GM12878 (cell line): ENCODE data around the gene NF1. TPM values are rescaled to one million over a fixed set of nuclear protein-coding genes. Genes with fewer than 3 reads are reported as not detected.
"Not testable (repeated sequence)": the region's sequence is repeated elsewhere in the genome, so short reads cannot be mapped to it uniquely, and the experiment has no call there.

ENCODE experiments used
- ATAC-seq: fragments of 200-7000 bp; cut with Tn5 transposase; 3 replicates; pipeline ENCODE4 v1.9.1; 2020; ENCODE audit warnings: mild to moderate bottlenecking, moderate library complexity
- BruUV-seq: library from RNA; stranded (reverse); fragments of 400-500 nt; replicated peaks from 2 replicates; lab custom pipeline; 2021; lab: Mats Ljungman, UMichigan
- CTCF ChIA-PET: fragments of 300-600 bp; sonication (Branson Sonifier 250); formaldehyde crosslinking; extraction: SDS; loops from one replicate; lab custom pipeline; 2021; ENCODE audit warnings: inconsistent platforms; lab: Yijun Ruan, JAX
- POLR2A ChIA-PET: fragments of 350-600 bp; formaldehyde crosslinking; extraction: SDS; loops from one replicate; lab custom pipeline; 2021; ENCODE audit warnings: inconsistent platforms; lab: Charles Lee
- RAD21 ChIA-PET: fragments of 300-600 bp; sonication (Branson Sonifier 250); formaldehyde crosslinking; loops from one replicate; lab custom pipeline; 2023; ENCODE audit warnings: antibody characterized with exemption; ENCODE audit not compliant: unreplicated experiment; lab: Charles Lee
- SMC1A ChIA-PET: fragments of 300-600 bp; sonication (Branson Sonifier 250); formaldehyde crosslinking; loops from one replicate; lab custom pipeline; 2023; ENCODE audit not compliant: unreplicated experiment, uncharacterized antibody; lab: Charles Lee
- DNase-seq: peaks from one replicate; pipeline ENCODE4 v3.0.0-alpha.2; 2011; ENCODE audit warnings: low read depth, low spot score
- FAIRE-seq: peaks from 3 replicates; lab custom pipeline; 2011; peaks lifted over from hg19 to GRCh38; lab: Jason Lieb, UNC
- H2AFZ ChIP-seq: 2 replicates; pipeline ENCODE4 v1.6.0; 2011; ENCODE audit warnings: low read depth, low read length, control low read depth; ENCODE audit not compliant: control insufficient read depth
- H3K27ac ChIP-seq: 2 replicates; pipeline ENCODE4 v1.5.1; 2011; ENCODE audit warnings: control low read depth; ENCODE audit not compliant: control insufficient read depth, insufficient read depth
- H3K27me3 ChIP-seq, 2 experiments: replicated peaks in 1 of 2; 2 replicates each; pipeline versions ENCODE4 v1.6.0 to v1.6.1; 2011; ENCODE audit warnings: low read length in 1 of 2; ENCODE audit not compliant: control insufficient read depth in 2 of 2, insufficient read depth in 2 of 2
- H3K36me3 ChIP-seq, 2 experiments: 2 replicates each; pipeline ENCODE4 v1.5.1; 2011; ENCODE audit warnings: low read length in 1 of 2; ENCODE audit not compliant: control insufficient read depth in 2 of 2, insufficient read depth in 2 of 2
- H3K4me1 ChIP-seq: 2 replicates; pipeline ENCODE4 v1.6.1; 2011; ENCODE audit warnings: mild to moderate bottlenecking, low read length, moderate library complexity, mixed read lengths; ENCODE audit not compliant: control insufficient read depth, insufficient read depth
- H3K4me2 ChIP-seq: 2 replicates; pipeline ENCODE4 v1.6.0; 2011; ENCODE audit warnings: control low read depth; ENCODE audit not compliant: control insufficient read depth, insufficient read depth
- H3K4me3 ChIP-seq: fragments of 200-600 bp; sonication (generic); 2 replicates; pipeline ENCODE4 v1.5.1; 2016
- H3K79me2 ChIP-seq: 2 replicates; pipeline ENCODE4 v1.6.0; 2011; ENCODE audit warnings: low read length; ENCODE audit not compliant: control insufficient read depth, insufficient read depth
- H3K9ac ChIP-seq: 2 replicates; pipeline ENCODE4 v1.8.0; 2011; ENCODE audit warnings: low read length, control low read depth, mixed read lengths; ENCODE audit not compliant: control insufficient read depth, insufficient read depth
- H3K9me3 ChIP-seq: replicated peaks from 3 replicates; pipeline ENCODE4 v1.5.1; 2011; ENCODE audit warnings: mild to moderate bottlenecking, low read length; ENCODE audit not compliant: control insufficient read depth, insufficient read depth
- H4K20me1 ChIP-seq: 2 replicates; pipeline ENCODE4 v1.6.0; 2011; ENCODE audit not compliant: control insufficient read depth, insufficient read depth
- BCLAF1 ChIP-seq: fragments of 450-650 bp; IDR thresholded peaks from 2 replicates; pipeline ENCODE4 v1.6.1; 2017; ENCODE audit warnings: antibody characterized with exemption, mild to moderate bottlenecking, moderate library complexity
- E4F1 ChIP-seq: fragments of 450-650 bp; IDR thresholded peaks from 2 replicates; pipeline ENCODE4 v1.6.1; 2018; ENCODE audit warnings: borderline replicate concordance, mild to moderate bottlenecking; ENCODE audit not compliant: partially characterized antibody
- ELK1 ChIP-seq: IDR thresholded peaks from 2 replicates; pipeline ENCODE4 v1.6.1; 2012; ENCODE audit warnings: low read depth, low read length, improper control_type of control experiment
- FOS ChIP-seq: IDR thresholded peaks from 3 replicates; pipeline ENCODE4 v1.6.1; 2011; ENCODE audit warnings: borderline replicate concordance; ENCODE audit not compliant: insufficient read length; ENCODE audit errors: extremely low read depth
- HCFC1 ChIP-seq: fragments of 150-350 bp; IDR thresholded peaks from 2 replicates; pipeline ENCODE4 v1.6.1; 2014; ENCODE audit warnings: low read length
- IKZF2 ChIP-seq, 2 experiments: fragments of 450-650 bp; IDR thresholded peaks; 2 replicates each; pipeline ENCODE4 v1.6.1; 2017; ENCODE audit warnings: mild to moderate bottlenecking in 2 of 2, moderate library complexity in 2 of 2
- PKNOX1 ChIP-seq: fragments of 450-650 bp; IDR thresholded peaks from 2 replicates; pipeline ENCODE4 v1.6.1; 2016; ENCODE audit warnings: mild to moderate bottlenecking
- SMC3 ChIP-seq: IDR thresholded peaks from 2 replicates; pipeline ENCODE4 v1.6.1; 2011; ENCODE audit warnings: low read length, improper control_type of control experiment, borderline replicate concordance
- SREBF2 ChIP-seq: IDR thresholded peaks from 2 replicates; pipeline ENCODE4 v1.6.1; 2012; ENCODE audit warnings: mild to moderate bottlenecking, low read length
- WGBS: methylation state at CpG from one replicate; pipeline ENCODE4 v1.1.6; 2016; ENCODE audit warnings: low lambda C conversion rate; ENCODE audit not compliant: insufficient replicate concordance, insufficient coverage; ENCODE audit errors: missing lambda C conversion rate; 5-methylcytosine and 5-hydroxymethylcytosine counted together
- in situ Hi-C: fragments of 300-500 bp; cut with MboI; formaldehyde crosslinking; loops from 9 replicates; pipeline ENCODE4 v1.14.3; 2018; ENCODE audit warnings: mixed read lengths
- intact Hi-C: fragments of 100-400 bp; cut with micrococcal nuclease; formaldehyde crosslinking; loops from one replicate; pipeline ENCODE4 v1.14.2; 2022; ENCODE audit not compliant: unreplicated experiment
- polyA plus RNA-seq, 11 experiments: library from polyadenylated mRNA; depleted of rRNA in 4 of 11; unstranded in 6 of 11; stranded (reverse) in 5 of 11; fragments of >200 nt; fragmentation: Nextera tagmentation in 4 of 11; fragmentation: Illumina TruSeq in 1 of 11; extraction: Ambion mirVana in 4 of 11; extraction: Trizol in 1 of 11; gene quantifications; 1 replicate in 1 of 11; 2 replicates in 10 of 11; pipeline versions ENCODE4 v1.2.1 to v1.2.3, GENCODE V29; 2011 to 2016; ENCODE audit warnings: inconsistent platforms in 2 of 11, missing spikeins in 2 of 11, low read depth in 1 of 11
- total RNA-seq, 4 experiments: library from RNA; depleted of rRNA in 3 of 4; stranded (reverse); fragments of >200 nt in 3 of 4; fragmentation: Illumina TruSeq in 1 of 4; extraction: Trizol in 1 of 4; gene quantifications; 2 replicates each; pipeline versions ENCODE4 v1.2.1 to v1.2.3, GENCODE V29; 2013 to 2021

The NF1 gene
- total and polyA plus RNA-seq, 10 of the 15 experiments (the other 5 are each of a cell fraction or from before 2014, with no cell fraction given), result 2.5 to 31.8 (median 16.6) TPM

GRCh38 chr17:31178951-31179350 lies 84.2 kb downstream of the NF1 start:
- WGBS, result 81% methylated on average over 2 of the region's 2 CpGs

GRCh38 chr17:31195305-31195704 lies 100.5 kb downstream of the NF1 start:
- DNase-seq (no peak), ATAC-seq (no peak), FAIRE-seq (no peak)
- 97% methylated on average over 5 of the region's 5 CpGs for WGBS
- Histone ChIP-seq H3K4me2 (no peak overlapping the region), H3K4me3 (no peak overlapping the region), H3K4me1 (no peaks in the 10 kb centered on the region), H3K9ac (no peak overlapping the region), H3K36me3 (peaks cover 0 to 3% of the 10 kb centered on the region in 2 experiments; a peak in 1 of 4 replicates), H3K27ac (no peak overlapping the region), H2AFZ (no peak overlapping the region), H3K79me2 (no peaks in the 10 kb centered on the region; the same call in 1 of the 2 replicates), H3K27me3 (no peaks in the 10 kb centered on the region), H3K9me3 (no peaks in the 10 kb centered on the region; the same call in 2 of the 3 replicates), H4K20me1 (no peaks in the 10 kb centered on the region)
- intact Hi-C loops, result no loop called here
- in situ Hi-C loops, result no loop called here
- no TSS peak for BruUV-seq
- ChIA-PET SMC1A (interaction anchor here (0.7 to 1.4 kb wide), 5 partner anchors 12 to 50 kb away, joined by 3 to 5 read pairs (median 3); no protein-coding TSS in a partner anchor), POLR2A (no interaction called here), CTCF (interaction anchor here (0.9 to 1.4 kb wide), 2 partner anchors 13 to 21 kb away, joined by 4 read pairs; no protein-coding TSS in a partner anchor), RAD21 (no interaction called here)
- TF ChIP-seq E4F1 (no peak), BCLAF1 (no peak), FOS (no peak), ELK1 (no peak), HCFC1 (no peak), PKNOX1 (no peak), SREBF2 (no peak), SMC3 (no peak), IKZF2 (IDR thresholded peaks at IDR 0.05) (no peak)

More at GRCh38 chr17:31178951-31179350, 84.2 kb downstream of the NF1 start:
- DNase-seq, H3K4me3 ChIP-seq, BruUV-seq, H3K79me2 ChIP-seq, H3K27ac ChIP-seq, in situ Hi-C loops, intact Hi-C loops, H3K4me2 ChIP-seq, H4K20me1 ChIP-seq, FAIRE-seq, H3K9ac ChIP-seq, H3K27me3 ChIP-seq, RAD21 ChIA-PET, POLR2A ChIA-PET, H3K9me3 ChIP-seq, H3K4me1 ChIP-seq, H3K36me3 ChIP-seq, H2AFZ ChIP-seq, ATAC-seq, CTCF ChIA-PET: not testable (repeated sequence)
- SMC1A ChIA-PET, result interaction anchor here (1.4 to 1.6 kb wide), 2 partner anchors 16 to 91 kb away, joined by 3 to 4 read pairs; no protein-coding TSS in a partner anchor
